ENCODE measurements around the gene TMC6.

- TF ChIP-seq POLR2A (IDR thresholded peaks at IDR 0.05) (no peak), CTCF (IDR thresholded peaks at IDR 0.05) (no peak)
Observed at GRCh38 chr17:78082988-78083387, 45.6 kb downstream of the TMC6 start.

Measured in vagina (tissue), 2 donors.